Activated CD4-positive, alpha-beta T cell treated with anti-CD3 and anti-CD28 coated beads, Interleukin-2, Interleukin-4, amounts not matched to agents 100 ng/mL and 50 ng/mL, durations not matched to agents 16 hours and 8 hours (primary cell): ENCODE results near the gene LGALS9C.
"Not testable (repeated sequence)": the region's sequence is repeated elsewhere in the genome, so short reads cannot be mapped to it uniquely, and the experiment has no call there.

ENCODE experiments used
- DNase-seq: peaks from one replicate; pipeline ENCODE4 v3.0.0-alpha.2; 2020; ENCODE audit warnings: low spot score

LGALS9C gene

DNA sequence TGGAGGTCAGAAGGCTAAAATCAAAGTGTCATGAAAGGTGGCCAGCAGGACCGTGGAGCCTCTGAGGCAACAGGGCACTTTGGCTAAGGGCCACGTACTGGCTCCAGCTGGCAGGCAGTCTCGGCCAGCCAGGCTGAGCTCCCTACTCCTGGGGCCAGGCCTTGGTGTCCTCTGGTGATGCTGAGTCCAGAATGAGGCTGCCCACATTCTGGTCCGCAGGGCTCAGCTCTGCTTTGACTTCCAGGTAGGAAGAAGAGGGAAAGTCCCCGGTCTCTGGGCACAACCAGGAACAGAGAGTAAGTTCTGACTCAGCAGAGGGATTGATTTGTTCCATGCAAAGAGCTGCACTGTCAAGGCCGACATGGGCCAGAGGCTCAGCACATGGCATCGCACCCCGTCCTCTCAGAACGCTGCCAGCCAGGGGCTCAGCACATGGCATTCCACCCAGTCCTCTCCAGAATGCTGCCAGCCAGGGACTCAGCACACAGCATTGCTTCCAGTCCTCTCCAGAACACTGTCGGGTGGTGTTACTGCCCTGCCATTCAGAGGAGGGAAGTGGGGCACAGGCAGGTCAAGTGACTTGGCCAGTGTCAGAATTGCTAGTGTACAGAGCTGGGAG, 2.5 kb downstream of the LGALS9C start:
- DNase-seq: not testable (repeated sequence)

GRCh38 chr17:18481775-18482174, 5.2 kb downstream of the LGALS9C start:
- not testable (repeated sequence) for DNase-seq

GRCh38 chr17:18485936-18486464, 9.4 kb downstream of the LGALS9C start:
- DNase-seq: not testable (repeated sequence)

DNA sequence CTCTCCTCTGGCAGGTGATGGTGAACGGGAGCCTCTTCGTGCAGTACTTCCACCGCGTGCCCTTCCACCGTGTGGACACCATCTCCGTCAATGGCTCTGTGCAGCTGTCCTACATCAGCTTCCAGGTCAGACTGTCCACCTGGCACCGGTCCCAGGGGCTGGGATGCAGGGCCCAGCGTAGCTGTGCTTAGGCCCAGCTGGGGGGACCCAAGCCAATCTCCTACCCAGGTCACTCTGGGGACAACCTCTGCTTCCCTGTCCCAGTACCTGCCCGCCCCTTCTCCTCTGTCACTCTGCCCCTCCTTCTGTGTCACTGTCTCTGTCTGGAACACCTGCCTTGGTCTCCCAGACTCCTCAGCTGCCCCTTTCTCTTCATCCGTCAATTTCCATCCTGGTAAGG, 11.0 kb downstream of the LGALS9C start:
- DNase-seq: not testable (repeated sequence)

- not testable (repeated sequence) for DNase-seq
Observed at GRCh38 chr17:18488622-18489021, 12.0 kb downstream of the LGALS9C start.

- DNase-seq: not testable (repeated sequence)
Observed at GRCh38 chr17:18490016-18490415, 13.4 kb downstream of the LGALS9C start.

DNA sequence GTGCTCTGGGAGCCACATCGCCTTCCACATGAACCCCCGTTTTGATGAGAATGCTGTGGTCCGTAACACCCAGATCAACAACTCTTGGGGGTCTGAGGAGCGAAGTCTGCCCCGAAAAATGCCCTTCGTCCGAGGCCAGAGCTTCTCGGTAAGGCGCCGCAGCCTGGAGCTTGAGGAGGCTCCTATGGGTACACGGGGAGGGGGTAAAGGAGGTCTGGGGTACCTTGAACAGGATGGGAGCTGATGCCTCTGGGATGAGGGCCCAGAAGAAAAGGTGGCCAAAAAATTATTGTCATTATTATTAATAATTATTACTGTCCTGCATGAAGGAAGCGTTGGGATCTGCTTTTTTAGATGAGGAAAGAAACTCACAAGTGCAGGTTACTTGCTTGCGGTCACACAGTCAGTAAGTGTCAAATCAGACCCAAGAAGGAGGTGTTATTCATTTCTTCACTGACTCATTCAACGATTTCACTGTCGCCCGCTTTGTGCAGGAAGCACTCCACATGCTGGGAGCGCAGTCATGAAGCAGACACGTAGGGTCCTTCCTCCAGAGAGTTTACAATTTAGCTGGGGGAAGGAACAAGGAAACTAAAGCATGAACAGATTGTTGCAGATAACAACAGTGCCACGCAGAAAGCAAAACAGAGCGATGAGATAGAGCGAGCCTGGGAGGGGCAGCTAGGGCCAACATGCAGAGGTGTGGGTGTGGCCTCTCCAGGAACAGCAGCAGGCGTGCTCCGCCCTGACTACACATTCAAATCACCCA, 16.3 kb downstream of the LGALS9C start:
- DNase-seq: peak; percentile 75

DNA sequence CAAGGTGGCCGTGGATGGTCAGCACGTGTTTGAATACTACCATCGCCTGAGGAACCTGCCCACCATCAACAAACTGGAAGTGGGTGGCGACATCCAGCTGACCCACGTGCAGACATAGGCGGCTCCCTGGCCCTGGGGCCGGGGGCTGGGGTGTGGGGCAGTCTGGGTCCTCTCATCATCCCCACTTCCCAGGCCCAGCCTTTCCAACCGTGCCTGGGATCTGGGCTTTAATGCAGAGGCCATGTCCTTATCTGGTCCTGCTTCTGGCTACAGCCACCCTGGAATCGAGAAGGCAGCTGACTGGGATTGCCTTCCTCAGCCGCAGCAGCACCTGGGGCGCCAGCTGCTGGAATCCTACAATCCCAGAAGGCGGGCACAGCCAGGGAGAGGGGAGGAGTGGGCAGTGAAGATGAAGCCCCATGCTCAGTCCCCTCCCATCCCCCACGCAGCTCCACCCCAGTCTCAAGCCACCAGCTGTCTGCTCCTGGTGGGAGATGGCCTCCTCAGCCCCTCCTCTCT, 17.7 kb downstream of the LGALS9C start:
- DNase-seq: not testable (repeated sequence)

- not testable (repeated sequence) for DNase-seq
Observed at GRCh38 chr17:18497044-18497443, 20.5 kb downstream of the LGALS9C start.

GRCh38 chr17:18499100-18499499, 22.5 kb downstream of the LGALS9C start:
- not testable (repeated sequence) for DNase-seq

DNA sequence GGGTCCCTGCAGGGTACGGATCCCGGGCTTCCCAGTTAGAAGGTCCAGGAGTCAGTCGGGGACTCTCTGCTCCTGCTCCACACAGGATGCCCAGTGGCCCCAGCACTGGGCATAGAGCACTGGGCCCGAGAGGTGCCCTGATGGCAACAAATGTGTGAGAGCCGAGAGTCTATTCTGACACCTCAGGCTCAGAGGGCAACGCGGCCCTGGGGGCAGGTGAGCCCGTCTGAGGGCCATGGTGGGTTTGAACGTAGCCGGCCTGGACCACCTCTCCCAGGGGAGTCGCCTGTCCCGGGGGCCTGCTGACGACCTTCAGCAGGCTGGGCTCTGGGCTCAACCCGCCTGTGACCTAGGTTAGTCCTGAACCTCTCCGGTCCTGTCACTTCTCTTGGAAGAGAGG, 23.2 kb downstream of the LGALS9C start:
- not testable (repeated sequence) for DNase-seq

DNA sequence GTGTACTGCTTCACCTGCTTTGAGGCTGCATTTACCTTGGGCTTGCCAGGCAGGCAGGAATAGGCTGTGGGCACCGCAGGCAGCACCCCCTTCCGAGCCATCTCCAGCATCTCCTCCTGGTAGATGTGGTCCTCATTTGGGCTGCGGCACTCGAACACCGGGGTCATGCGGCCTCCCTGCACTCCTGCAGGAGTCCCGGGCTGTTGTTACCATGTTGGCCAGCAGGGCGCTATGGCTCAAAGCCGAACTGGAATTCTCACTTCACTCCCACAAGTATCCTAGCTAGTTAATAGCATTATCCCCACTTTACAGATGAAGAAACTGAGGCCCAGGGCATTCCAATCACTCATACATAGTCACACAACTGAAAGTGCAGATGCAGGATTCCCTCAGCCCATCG, 23.7 kb downstream of the LGALS9C start:
- DNase-seq: not testable (repeated sequence)

GRCh38 chr17:18500816-18501215, 24.2 kb downstream of the LGALS9C start:
- DNase-seq: not testable (repeated sequence)

- DNase-seq: not testable (repeated sequence)
Observed at GRCh38 chr17:18503221-18503620, 26.6 kb downstream of the LGALS9C start.

- not testable (repeated sequence) for DNase-seq
Observed at GRCh38 chr17:18507729-18508128, 31.1 kb downstream of the LGALS9C start.

- DNase-seq: not testable (repeated sequence)
Observed at GRCh38 chr17:18508667-18509066, 32.1 kb downstream of the LGALS9C start.

GRCh38 chr17:18521100-18521499, 44.5 kb downstream of the LGALS9C start:
- not testable (repeated sequence) for DNase-seq

DNA sequence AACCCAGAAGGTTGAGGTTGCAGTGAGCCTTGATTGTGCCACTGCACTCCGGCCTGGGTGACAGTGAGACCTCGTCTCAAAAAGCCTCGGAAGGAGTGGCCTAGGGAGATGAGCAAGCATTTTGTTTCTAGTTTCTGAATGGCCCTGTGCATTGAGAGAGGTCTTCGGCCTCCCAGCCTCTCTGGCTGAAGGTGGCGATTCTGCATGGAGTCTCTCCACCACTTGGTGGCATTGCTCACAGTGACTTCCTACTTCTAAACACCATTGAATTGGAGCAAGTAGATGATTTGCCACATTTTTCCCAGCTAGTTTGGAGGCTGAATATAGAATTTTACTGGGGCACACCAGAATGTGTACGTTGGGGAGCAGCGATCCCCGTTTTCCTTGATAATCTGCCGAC, 48.4 kb downstream of the LGALS9C start:
- DNase-seq: not testable (repeated sequence)

- not testable (repeated sequence) for DNase-seq
Observed at GRCh38 chr17:18526168-18526800, 49.7 kb downstream of the LGALS9C start.

- DNase-seq: not testable (repeated sequence)
Observed at GRCh38 chr17:18527354-18527753, 50.8 kb downstream of the LGALS9C start.

- DNase-seq: not testable (repeated sequence)
Observed at GRCh38 chr17:18528435-18528834, 51.8 kb downstream of the LGALS9C start.

GRCh38 chr17:18528899-18529500, 52.4 kb downstream of the LGALS9C start:
- DNase-seq: not testable (repeated sequence)
